Measurements from ENCODE around the gene ZNF41. TPM values are rescaled to one million over a fixed set of nuclear protein-coding genes. Genes with fewer than 3 reads are reported as not detected.

ZNF41 gene
- total RNA-seq, 4 donors from 2014 or later = 11.0 to 18.1 (median 14.5) TPM

GRCh38 chrX:47481160-47481559 is 1.9 kb downstream of the ZNF41 start:
- no peak for TF ChIP-seq POLR2A (IDR thresholded peaks at IDR 0.05)
- no peak for TF ChIP-seq CTCF (IDR thresholded peaks at IDR 0.05)
- H3K4me3 ChIP-seq (replicated peaks in 1 of 3) = no peak overlapping the region
- H3K27me3 ChIP-seq = no peaks in the 10 kb centered on the region
- intact Hi-C loops (cut with DNase I) = no loop called here
- WGBS, 2 donors = 76 to 84% methylated on average over 2 of the region's 2 CpGs
- no peaks in the 10 kb centered on the region for H3K9me3 ChIP-seq
- H3K4me1 ChIP-seq = no peaks in the 10 kb centered on the region
- no peak for DNase-seq
- H3K27ac ChIP-seq = no peak overlapping the region
- no peaks in the 10 kb centered on the region for H3K36me3 ChIP-seq

- Histone ChIP-seq H3K27me3 (no peaks in the 10 kb centered on the region), H3K4me3 (replicated peaks in 1 of 3) (no peak overlapping the region), H3K27ac (no peak overlapping the region), H3K4me1 (no peaks in the 10 kb centered on the region), H3K36me3 (no peaks in the 10 kb centered on the region), H3K9me3 (no peaks in the 10 kb centered on the region)
- TF ChIP-seq CTCF (IDR thresholded peaks at IDR 0.05) (no peak), POLR2A (IDR thresholded peaks at IDR 0.05) (no peak)
- DNase-seq = no peak
- intact Hi-C loops (cut with DNase I) = no loop called here
- 47 to 48% methylated on average over 2 of the region's 2 CpGs for WGBS, 2 donors
Observed at GRCh38 chrX:47480576-47480975, 2.4 kb downstream of the ZNF41 start.

DNA sequence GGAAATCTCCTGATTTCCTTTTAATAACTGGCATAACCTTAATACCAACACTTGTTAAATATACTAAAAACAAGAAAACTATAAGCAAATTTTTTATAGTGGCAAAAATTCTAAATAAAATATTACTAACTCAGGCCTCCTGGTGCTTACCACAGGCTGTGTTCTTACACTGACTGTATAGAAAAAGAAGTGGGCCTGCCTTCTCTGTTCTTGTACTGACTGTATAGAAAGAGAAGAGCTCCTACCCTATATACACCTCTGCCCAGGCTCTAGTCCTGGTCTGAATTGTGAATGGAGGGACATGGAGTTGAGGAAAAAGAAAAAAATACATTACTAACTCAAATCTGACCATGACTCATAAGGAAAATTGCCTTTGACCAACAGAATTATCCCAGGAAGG is 7.5 kb downstream of the ZNF41 start:
- H3K36me3 ChIP-seq = no peaks in the 10 kb centered on the region

DNA sequence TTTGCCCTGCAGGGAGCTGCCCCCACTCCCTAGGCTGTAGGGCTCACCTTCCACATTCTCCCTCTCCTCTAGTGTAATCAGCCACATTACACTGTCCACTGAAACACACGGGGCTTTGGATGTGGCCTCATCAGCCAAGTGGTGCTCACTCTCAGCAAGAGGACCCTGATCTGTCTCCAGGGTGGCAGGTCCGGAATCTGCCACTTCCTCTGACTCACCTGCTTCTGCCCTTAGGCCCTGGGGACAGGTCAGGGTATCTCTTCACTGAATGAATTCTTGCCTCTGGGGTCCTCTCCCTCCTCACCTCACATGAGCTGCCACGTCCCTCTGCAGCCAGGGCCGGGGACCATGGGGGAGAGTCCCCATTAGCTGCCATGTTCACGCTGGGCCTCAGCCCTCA is 15.9 kb downstream of the ZNF41 start:
- Histone ChIP-seq H3K27ac (no peak overlapping the region), H3K36me3 (peaks cover 0 to 9% of the 10 kb centered on the region in 2 donors), H3K4me3 (replicated peaks in 1 of 3) (no peak overlapping the region), H3K9me3 (no peaks in the 10 kb centered on the region), H3K27me3 (no peaks in the 10 kb centered on the region), H3K4me1 (no peaks in the 10 kb centered on the region)
- TF ChIP-seq POLR2A (IDR thresholded peaks at IDR 0.05) (no peak), CTCF (IDR thresholded peaks at IDR 0.05) (no peak)
- WGBS, 2 donors = 100% methylated on average over 1 of the region's 5 CpGs; no CpG with 5 or more reads in 1 of the 2 donors
- DNase-seq = no peak
- intact Hi-C loops (cut with DNase I) = no loop called here

More for the DNA sequence above, 7.5 kb downstream of the ZNF41 start:
- intact Hi-C loops (cut with DNase I) = no loop called here
- Histone ChIP-seq H3K27ac (no peak overlapping the region), H3K9me3 (no peaks in the 10 kb centered on the region), H3K4me1 (no peaks in the 10 kb centered on the region), H3K4me3 (replicated peaks in 1 of 3) (no peak overlapping the region), H3K27me3 (no peaks in the 10 kb centered on the region)
- DNase-seq = no peak
- TF ChIP-seq CTCF (IDR thresholded peaks at IDR 0.05) (no peak), POLR2A (IDR thresholded peaks at IDR 0.05) (no peak)

DNA sequence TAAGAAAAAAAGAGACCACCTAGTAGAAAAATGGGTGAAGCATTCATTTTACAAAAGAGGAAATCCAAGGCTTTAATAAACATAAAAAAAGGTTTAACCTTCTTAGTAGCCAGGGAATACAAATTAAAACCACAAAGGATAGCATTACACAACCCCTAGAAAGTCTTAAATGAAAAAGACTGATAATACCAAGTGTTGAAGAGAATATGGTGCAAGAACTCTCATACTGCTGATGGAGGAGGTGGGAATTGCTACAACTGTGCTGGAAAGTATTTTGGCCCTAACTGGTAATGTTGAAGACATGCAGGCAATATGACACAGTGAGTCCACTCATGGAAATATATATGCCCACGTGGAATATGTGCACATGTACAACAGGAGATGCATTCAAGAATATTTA is 22.5 kb downstream of the ZNF41 start:
- Histone ChIP-seq H3K27ac (no peak overlapping the region), H3K36me3 (no peaks in the 10 kb centered on the region), H3K27me3 (no peaks in the 10 kb centered on the region), H3K9me3 (no peaks in the 10 kb centered on the region), H3K4me3 (replicated peaks in 1 of 3) (no peak overlapping the region), H3K4me1 (no peaks in the 10 kb centered on the region)
- no peak for DNase-seq
- WGBS, 2 donors = 79 to 90% methylated on average over 1 of the region's 1 CpG
- intact Hi-C loops (cut with DNase I) = no loop called here
- TF ChIP-seq POLR2A (IDR thresholded peaks at IDR 0.05) (no peak), CTCF (IDR thresholded peaks at IDR 0.05) (no peak)

Data from thyroid gland (tissue), 4 donors.